NCI-H1694 (cell line): ENCODE data around the gene DENND4B.
A peak's percentile ranks its signal among the peaks of the same experiment; 100 is the strongest.

Source experiments
- DNase-seq: peaks from one replicate; lab custom pipeline; 2025; lab: John Stamatoyannopoulos, UW

Gene DENND4B

DNA sequence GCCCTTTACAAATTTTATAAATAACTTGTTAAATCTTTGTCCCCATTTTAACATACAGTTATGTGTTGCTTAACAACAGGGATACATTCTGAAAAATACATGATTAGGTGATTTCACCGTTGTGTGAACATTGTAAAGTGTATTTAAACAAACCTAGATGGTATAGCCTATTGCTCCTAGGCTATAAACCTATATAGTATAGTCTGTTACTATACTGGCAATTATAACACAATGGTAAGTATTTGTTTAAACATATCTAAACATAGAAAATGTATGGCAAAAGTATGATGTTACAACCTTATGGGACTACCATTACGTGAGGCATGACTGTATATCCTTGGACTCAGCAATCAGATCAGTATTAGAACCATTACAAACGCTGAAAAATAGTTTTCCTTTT is 60.4 kb downstream of the DENND4B start:
- DNase-seq: no peak

DNA sequence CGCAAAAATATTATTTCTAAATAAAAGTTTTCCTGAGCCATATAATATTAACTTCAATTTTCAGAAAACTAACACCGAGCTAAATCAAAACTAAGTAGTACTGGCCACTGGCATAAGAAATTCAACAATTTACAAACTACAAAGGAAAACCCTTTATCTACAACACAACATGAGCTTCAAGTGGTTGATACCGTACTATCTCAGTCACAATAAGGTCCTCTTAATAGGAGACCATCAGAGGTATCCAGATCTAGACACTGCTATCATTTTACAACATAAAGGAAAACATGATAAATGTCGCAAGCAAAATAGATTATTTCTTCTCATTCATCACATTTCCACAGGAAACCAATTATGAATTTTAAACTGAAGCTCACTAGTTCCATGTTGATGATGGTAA is 63.3 kb downstream of the DENND4B start:
- DNase-seq: no peak

GRCh38 chr1:153882296-153882912 is 64.1 kb downstream of the DENND4B start:
- DNase-seq: no peak

DNA sequence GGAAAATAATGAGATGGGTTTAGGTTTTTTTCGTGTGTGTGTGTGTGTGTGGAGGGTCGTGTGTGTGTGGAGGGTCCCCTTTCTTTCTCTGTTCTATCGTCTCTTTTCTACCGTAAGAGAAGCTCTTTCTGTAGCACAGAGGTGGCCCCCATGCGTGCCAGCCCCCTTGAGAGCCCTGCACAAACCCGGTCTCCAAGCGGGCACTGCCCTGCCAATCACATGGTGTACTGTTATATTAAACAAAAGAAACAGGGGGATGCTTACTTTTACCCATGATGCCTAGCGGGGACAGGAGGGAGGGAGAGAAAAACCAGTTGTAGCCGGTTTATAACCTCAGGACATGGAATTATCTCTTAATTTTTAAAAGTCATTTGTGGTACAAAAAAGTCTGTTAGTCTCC is 64.8 kb downstream of the DENND4B start:
- DNase-seq: peak; percentile 98

- peak; percentile 100 for DNase-seq
These were observed 65.6 kb downstream of the DENND4B start for GRCh38 chr1:153880962-153881361.

DNA sequence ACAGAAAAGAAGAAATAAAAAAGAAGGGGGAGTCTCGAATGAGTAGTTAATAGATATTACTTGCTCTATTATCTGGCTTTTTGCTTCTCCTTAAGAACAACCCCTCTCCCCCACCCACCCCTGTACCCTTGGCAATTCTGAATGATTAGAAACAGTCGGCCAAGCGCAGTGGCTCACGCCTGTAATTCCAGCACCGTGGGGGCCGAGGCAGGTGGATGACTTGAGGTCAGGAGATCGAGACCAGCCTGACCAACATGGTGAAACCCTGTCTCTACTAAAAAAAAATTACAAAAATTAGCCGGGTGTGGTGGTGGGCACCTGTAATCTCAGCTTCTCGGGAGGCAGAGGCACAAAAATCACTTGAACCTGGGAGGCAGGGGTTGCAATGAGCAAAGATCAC is 66.5 kb downstream of the DENND4B start:
- no peak for DNase-seq
